HEK293 (cell line): ENCODE measurements around the gene TIMD4.

Experiments used
- CTCF ChIP-seq: fragments of 450-650 bp; formaldehyde crosslinking; IDR thresholded peaks from 2 replicates; pipeline ENCODE4 v1.5.1; 2016; ENCODE audit warnings: missing biosample characterization, missing genetic modification characterization
- KLF16 ChIP-seq: fragments of 450-650 bp; formaldehyde crosslinking; IDR thresholded peaks from 2 replicates; pipeline ENCODE4 v1.5.1; 2017; ENCODE audit warnings: missing biosample characterization, missing genetic modification characterization
- MYNN ChIP-seq: fragments of 450-650 bp; formaldehyde crosslinking; IDR thresholded peaks from 2 replicates; pipeline ENCODE4 v1.5.1; 2016; ENCODE audit warnings: missing biosample characterization, missing genetic modification characterization, borderline replicate concordance
- ZBTB17 ChIP-seq: fragments of 450-650 bp; formaldehyde crosslinking; IDR thresholded peaks from 2 replicates; pipeline ENCODE4 v1.5.1; 2016; ENCODE audit warnings: missing biosample characterization, missing genetic modification characterization
- ZFP3 ChIP-seq: fragments of 450-650 bp; formaldehyde crosslinking; IDR thresholded peaks from 2 replicates; pipeline ENCODE4 v1.5.1; 2016; ENCODE audit warnings: low read depth, missing biosample characterization, missing genetic modification characterization
- ZNF132 ChIP-seq: fragments of 450-650 bp; formaldehyde crosslinking; IDR thresholded peaks from 2 replicates; pipeline ENCODE4 v1.5.1; 2017; ENCODE audit warnings: missing biosample characterization, missing genetic modification characterization, borderline replicate concordance
- ZNF274 ChIP-seq, 2 experiments: fragments of 200-500 bp in 1 of 2; fragments of 450-650 bp in 1 of 2; sonication (Bioruptor generic) in 1 of 2; formaldehyde crosslinking in 1 of 2; IDR thresholded peaks; 2 replicates each; pipeline versions ENCODE4 v1.5.1 to v1.6.1; 2014 to 2016; ENCODE audit warnings: borderline replicate concordance in 1 of 2, inconsistent platforms in 1 of 2, low read length in 1 of 2, missing biosample characterization in 1 of 2, missing genetic modification characterization in 1 of 2
- ZNF280D ChIP-seq: fragments of 450-650 bp; formaldehyde crosslinking; IDR thresholded peaks from 2 replicates; pipeline ENCODE4 v1.5.1; 2016; ENCODE audit warnings: missing biosample characterization, missing genetic modification characterization
- ZNF350 ChIP-seq: fragments of 450-650 bp; formaldehyde crosslinking; IDR thresholded peaks from 2 replicates; pipeline ENCODE4 v1.5.0; 2017; ENCODE audit warnings: missing biosample characterization, mild to moderate bottlenecking, missing genetic modification characterization
- TF ChIP-seq, protein P1 (sequence below): fragments of 450-650 bp; formaldehyde crosslinking; IDR thresholded peaks from 2 replicates; pipeline ENCODE4 v1.5.1; 2016; ENCODE audit warnings: missing biosample characterization, missing genetic modification characterization
- TF ChIP-seq, protein P2 (sequence below): IDR thresholded peaks from 2 replicates; pipeline ENCODE4 v1.6.1; 2011; ENCODE audit warnings: mild to moderate bottlenecking, low read depth, low read length, borderline replicate concordance

DNA sequence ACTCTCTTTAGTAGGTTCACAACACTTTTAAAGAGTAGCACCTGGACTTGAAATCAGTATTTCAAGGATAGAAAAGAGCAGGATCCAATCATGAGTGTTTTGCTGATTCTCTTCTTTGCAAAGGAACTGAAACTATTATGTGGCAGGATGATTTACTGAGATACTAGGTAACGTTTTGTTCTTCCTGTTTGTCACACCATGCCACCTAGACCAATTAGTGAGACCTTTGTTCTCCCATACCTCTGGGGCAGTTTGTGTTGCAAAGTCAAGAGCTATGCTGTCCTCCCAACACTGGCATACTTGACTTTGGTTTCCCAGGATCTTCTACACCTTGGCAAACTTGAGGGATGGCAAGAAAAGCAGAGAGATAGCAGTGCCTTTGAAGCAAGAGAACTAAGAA is 69.5 kb downstream of the TIMD4 start:
- TF ChIP-seq CTCF (tag by site-specific recombination) (no peak), ZNF274 (IDR thresholded peaks at IDR 0.05; ENCODE audit: low read length) (no peak), ZNF274 (tag by site-specific recombination; IDR thresholded peaks at IDR 0.05; ENCODE audit: borderline replicate concordance) (no peak), ZNF132 (tag by site-specific recombination) (no peak), ZNF280D (tag by site-specific recombination) (no peak), MYNN (tag by site-specific recombination) (no peak), ZNF350 (tag by site-specific recombination) (no peak), KLF16 (no peak), ZBTB17 (tag by site-specific recombination) (no peak), ZFP3 (tag by site-specific recombination) (no peak)
- TF ChIP-seq, protein P1, sequence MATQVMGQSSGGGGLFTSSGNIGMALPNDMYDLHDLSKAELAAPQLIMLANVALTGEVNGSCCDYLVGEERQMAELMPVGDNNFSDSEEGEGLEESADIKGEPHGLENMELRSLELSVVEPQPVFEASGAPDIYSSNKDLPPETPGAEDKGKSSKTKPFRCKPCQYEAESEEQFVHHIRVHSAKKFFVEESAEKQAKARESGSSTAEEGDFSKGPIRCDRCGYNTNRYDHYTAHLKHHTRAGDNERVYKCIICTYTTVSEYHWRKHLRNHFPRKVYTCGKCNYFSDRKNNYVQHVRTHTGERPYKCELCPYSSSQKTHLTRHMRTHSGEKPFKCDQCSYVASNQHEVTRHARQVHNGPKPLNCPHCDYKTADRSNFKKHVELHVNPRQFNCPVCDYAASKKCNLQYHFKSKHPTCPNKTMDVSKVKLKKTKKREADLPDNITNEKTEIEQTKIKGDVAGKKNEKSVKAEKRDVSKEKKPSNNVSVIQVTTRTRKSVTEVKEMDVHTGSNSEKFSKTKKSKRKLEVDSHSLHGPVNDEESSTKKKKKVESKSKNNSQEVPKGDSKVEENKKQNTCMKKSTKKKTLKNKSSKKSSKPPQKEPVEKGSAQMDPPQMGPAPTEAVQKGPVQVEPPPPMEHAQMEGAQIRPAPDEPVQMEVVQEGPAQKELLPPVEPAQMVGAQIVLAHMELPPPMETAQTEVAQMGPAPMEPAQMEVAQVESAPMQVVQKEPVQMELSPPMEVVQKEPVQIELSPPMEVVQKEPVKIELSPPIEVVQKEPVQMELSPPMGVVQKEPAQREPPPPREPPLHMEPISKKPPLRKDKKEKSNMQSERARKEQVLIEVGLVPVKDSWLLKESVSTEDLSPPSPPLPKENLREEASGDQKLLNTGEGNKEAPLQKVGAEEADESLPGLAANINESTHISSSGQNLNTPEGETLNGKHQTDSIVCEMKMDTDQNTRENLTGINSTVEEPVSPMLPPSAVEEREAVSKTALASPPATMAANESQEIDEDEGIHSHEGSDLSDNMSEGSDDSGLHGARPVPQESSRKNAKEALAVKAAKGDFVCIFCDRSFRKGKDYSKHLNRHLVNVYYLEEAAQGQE (tag by site-specific recombination) = no peak
- TF ChIP-seq, protein P2, sequence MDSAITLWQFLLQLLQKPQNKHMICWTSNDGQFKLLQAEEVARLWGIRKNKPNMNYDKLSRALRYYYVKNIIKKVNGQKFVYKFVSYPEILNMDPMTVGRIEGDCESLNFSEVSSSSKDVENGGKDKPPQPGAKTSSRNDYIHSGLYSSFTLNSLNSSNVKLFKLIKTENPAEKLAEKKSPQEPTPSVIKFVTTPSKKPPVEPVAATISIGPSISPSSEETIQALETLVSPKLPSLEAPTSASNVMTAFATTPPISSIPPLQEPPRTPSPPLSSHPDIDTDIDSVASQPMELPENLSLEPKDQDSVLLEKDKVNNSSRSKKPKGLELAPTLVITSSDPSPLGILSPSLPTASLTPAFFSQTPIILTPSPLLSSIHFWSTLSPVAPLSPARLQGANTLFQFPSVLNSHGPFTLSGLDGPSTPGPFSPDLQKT = no peak
